HG03139 (cell line): ENCODE results near the gene MYH9.

Experiments
- ATAC-seq: cut with Tn5 transposase; IDR thresholded peaks from one replicate; pipeline ENCODE4 v1.9.1; 2021; ENCODE audit not compliant: unreplicated experiment

MYH9 gene

GRCh38 chr22:36351921-36352802 lies 35.6 kb downstream of the MYH9 start:
- no peak for ATAC-seq

GRCh38 chr22:36350751-36351594 lies 36.8 kb downstream of the MYH9 start:
- no peak for ATAC-seq

- ATAC-seq, result no peak
These were observed 38.0 kb downstream of the MYH9 start for GRCh38 chr22:36349726-36350125.

GRCh38 chr22:36348760-36349159 lies 39.0 kb downstream of the MYH9 start:
- ATAC-seq, result no peak

- no peak for ATAC-seq
These were observed 40.7 kb downstream of the MYH9 start for GRCh38 chr22:36347094-36347493.

GRCh38 chr22:36344106-36344827 lies 43.5 kb downstream of the MYH9 start:
- no peak for ATAC-seq

- ATAC-seq, result no peak
These were observed 44.1 kb downstream of the MYH9 start for GRCh38 chr22:36343720-36344105.

- ATAC-seq, result no peak
These were observed 44.6 kb downstream of the MYH9 start for GRCh38 chr22:36343070-36343719.

- ATAC-seq, result no peak
These were observed 46.1 kb downstream of the MYH9 start for GRCh38 chr22:36341640-36342041.

- no peak for ATAC-seq
These were observed 47.1 kb downstream of the MYH9 start for GRCh38 chr22:36340621-36341020.

GRCh38 chr22:36339171-36340065 lies 48.3 kb downstream of the MYH9 start:
- no peak for ATAC-seq

- ATAC-seq, result no peak
These were observed 50.2 kb downstream of the MYH9 start for GRCh38 chr22:36337365-36338130.

GRCh38 chr22:36336246-36337182 lies 51.3 kb downstream of the MYH9 start:
- ATAC-seq, result no peak

GRCh38 chr22:36335621-36336020 lies 52.1 kb downstream of the MYH9 start:
- no peak for ATAC-seq

- no peak for ATAC-seq
These were observed 52.8 kb downstream of the MYH9 start for GRCh38 chr22:36334821-36335603.

- ATAC-seq, result no peak
These were observed 53.5 kb downstream of the MYH9 start for GRCh38 chr22:36334081-36334820.

- ATAC-seq, result no peak
These were observed 54.1 kb downstream of the MYH9 start for GRCh38 chr22:36333644-36334043.
